IMR-90 (cell line): ENCODE results near the gene ZNF850.
"Not testable (repeated sequence)": the region's sequence is repeated elsewhere in the genome, so short reads cannot be mapped to it uniquely, and the experiment has no call there.

Experiments
- CTCF ChIP-seq: conservative IDR thresholded peaks from 2 replicates; pipeline ENCODE4 v1.5.1; 2012; ENCODE audit warnings: mild to moderate bottlenecking, low read depth, low read length, improper control_type of control experiment
- POLR2A ChIP-seq: IDR thresholded peaks from 2 replicates; pipeline ENCODE4 v1.6.1; 2012; ENCODE audit warnings: mild to moderate bottlenecking, low read depth, low read length
- RFX5 ChIP-seq: IDR thresholded peaks from 2 replicates; pipeline ENCODE4 v1.8.0; 2012; ENCODE audit warnings: low read depth, mild to moderate bottlenecking, low read length, moderate library complexity
- USF2 ChIP-seq: fragments of 150-350 bp; IDR thresholded peaks from 2 replicates; pipeline ENCODE4 v1.6.1; 2017; ENCODE audit warnings: mild to moderate bottlenecking, antibody characterized with exemption, low read length, low read depth

- TF ChIP-seq CTCF, RFX5, USF2, POLR2A: not testable (repeated sequence)
These were observed 23.0 kb downstream of the ZNF850 start for GRCh38 chr19:36749613-36750012.
